Measurements from ENCODE around the gene ATXN7L3B.
"Not testable (repeated sequence)": the region's sequence is repeated elsewhere in the genome, so short reads cannot be mapped to it uniquely, and the experiment has no call there.

ATXN7L3B gene, protein sequence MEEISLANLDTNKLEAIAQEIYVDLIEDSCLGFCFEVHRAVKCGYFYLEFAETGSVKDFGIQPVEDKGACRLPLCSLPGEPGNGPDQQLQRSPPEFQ

DNA sequence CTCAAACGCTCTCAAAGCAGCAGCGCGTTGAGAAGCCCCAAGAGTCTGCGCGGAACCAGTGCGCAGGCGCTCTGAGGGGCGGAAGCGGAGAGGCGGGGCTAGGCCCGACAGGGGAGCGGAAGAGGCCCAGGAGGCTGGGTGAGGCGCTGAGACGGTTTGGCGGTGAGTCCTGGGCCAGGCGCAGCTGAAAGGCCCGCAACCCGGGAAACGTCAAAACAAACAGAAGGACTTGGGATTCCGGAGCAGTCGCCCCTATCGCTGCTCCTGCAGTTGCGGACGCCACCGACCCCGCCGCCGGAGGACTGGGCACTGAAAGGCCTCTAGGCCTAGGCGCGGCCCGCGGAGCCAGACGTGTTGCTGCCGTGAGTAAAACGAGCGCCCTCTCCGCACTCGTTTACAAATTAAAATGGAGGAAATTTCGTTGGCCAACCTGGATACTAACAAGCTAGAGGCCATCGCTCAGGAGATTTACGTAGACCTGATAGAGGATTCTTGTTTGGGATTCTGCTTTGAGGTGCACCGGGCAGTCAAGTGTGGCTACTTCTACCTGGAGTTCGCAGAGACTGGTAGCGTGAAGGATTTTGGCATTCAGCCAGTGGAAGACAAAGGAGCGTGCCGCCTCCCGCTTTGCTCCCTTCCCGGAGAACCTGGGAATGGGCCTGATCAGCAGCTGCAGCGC is at the start of gene ATXN7L3B:
Gene ATXN7L3B, plus strand, starts transcription at position 129 of the 679 bp plus-strand sequence. Its CDS starts 278 bp downstream, at position 407.
- DNase-seq = peak; percentile 93

DNA sequence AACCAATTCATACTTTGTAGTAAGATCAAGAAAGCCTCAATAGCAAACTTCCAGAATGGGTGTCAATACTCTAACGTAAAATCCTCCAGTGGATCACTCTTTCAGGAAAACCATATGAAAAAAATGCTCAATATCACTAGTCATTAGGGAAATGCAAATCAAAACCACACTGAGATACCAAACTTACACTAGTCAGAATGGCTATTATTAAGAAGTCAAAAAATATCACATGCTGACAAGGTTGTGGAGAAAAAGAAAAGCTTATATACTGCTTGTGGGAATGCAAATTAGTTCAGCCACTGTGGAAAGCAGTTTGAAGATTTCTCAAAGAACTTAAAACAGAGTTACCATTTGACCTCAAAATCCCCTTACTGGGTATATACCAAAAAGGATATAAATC is 49.5 kb upstream of the ATXN7L3B start:
- DNase-seq = no peak

DNA sequence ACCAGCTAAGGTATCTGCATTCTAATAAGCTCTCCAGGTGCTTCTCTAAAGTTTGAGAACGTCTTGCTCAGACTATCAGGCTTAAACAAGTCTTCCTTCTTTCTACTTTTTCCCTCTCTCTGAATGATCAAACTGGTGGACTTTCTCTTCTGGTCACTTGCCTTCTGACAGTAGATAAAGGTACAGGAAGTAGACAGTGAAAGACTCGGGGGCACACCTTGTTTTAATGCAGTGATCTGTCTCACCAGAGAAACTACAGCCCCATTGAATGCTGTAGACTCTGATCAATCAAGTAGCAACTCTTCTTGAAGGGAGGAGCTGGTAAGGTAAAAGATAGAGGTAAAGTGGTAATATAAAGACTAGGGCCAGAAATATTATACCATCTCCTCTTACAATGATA is 48.1 kb upstream of the ATXN7L3B start:
- DNase-seq = no peak

DNA sequence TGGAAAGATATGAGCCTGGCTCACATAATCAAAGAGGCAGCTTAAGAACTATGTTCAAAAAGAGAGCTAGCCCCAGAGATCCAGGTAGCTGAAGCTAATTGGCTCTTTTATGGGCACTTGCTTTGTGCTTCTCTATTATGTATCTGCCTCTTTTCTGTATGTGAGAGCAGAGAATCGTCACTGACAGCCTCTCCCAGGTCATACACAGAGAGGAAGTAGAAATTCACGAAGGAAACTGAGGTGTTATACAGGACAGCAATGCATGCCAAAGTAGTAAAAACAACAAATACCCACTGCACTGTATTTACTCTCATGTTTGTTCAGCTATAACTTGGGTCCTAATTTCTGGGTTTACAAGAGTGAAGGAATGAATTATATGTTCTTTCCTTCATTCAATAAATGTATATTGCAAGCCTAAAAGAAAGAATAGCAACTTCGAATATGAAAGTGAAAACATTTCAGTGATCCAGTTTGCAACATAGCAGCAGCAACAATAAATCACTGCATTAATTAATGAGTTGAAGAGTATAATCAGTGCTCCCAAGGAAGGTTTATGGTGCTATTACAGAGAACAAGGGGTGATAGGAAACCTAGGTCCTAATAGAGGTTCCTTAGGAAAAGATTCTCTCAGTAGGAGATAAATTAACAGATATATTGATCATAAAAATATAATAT is 47.1 kb upstream of the ATXN7L3B start:
- DNase-seq = no peak

DNA sequence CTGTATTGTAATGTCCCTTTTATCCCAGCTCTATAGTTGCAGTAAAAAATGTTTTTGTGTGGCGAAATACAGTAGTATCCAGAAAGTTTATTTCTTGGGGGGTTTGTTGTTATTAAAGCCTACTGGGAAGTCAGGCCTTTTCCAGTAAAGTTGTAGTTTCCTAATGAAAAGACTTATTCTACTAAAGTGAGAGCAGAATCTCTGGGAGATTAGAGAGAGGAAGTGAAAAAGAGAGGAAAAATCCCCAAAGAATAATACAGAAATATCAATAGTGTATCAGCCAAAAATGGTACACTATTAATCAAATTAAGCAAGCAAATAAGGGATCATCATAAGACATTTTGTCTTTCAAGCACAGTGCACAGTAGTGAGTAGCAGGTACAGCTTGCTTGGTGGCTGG is 46.3 kb upstream of the ATXN7L3B start:
- DNase-seq = no peak

DNA sequence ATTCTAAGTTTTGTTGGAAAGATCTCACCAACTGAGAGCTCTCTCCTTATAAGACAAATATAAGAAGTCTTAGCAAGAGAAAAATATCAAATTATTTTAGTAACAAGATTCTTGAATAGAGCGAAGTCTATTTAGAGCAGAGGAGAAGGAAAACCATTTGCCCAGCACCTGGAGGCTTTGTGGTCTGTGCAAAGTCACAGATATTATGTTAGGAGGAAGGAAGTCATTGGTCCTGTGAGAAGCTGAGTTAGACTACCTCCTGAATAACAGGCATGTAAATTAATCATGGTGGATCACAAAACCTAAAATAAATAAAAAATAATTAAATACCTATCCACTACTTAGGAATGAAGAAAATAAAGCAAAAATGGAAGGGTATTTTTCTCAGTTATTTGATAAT is 38.4 kb upstream of the ATXN7L3B start:
- DNase-seq = no peak

DNA sequence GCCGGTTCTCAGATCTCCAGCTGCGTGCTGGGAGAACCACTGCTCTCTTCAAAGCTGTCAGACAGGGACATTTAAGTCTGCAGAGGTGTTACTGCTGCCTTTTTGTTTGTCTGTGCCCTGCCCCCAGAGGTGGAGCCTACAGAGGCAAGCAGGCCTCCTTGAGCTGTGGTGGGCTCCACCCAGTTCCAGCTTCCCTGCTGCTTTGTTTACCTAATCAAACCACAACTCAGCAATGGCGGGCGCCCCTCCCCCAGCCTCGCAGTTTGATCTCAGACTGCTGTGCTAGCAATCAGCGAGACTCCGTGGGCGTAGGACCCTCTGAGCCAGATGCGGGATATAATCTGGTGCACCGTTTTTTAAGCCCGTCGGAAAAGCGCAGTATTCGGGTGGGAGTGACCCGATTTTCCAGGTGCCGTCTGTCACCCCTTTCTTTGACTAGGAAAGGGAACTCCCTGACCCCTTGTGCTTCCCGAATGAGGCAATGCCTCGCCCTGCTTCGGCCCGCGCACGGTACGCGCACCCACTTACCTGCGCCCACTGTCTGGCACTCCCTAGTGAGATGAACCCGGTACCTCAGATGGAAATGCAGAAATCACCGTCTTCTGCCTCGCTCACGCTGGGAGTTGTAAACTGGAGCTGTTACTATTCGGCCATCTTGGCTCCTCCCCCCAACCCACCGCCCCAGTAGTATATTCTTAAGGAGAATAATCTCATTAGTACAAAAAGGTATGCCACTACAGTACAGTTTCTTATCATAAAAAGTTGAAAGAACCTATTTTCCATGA is 28.6 kb upstream of the ATXN7L3B start:
- not testable (repeated sequence) for DNase-seq

DNA sequence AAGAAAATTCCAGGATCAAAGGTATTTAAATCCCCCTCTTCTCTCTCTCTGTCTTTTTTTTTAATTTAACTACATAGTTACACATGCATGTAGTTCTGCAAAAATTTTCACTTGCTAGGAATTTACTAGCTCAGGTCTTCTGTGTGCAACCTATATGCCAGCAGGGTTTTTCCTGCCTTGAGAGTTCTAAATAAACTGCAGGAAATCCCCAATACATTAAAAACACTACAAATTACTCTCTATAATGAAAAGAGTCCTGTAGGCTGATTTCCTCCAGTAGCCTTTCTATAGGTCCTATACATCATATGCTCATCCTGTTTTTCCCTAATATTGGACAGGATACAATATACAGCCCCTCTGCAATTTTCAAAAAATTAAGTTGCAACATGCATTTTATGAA is 27.7 kb upstream of the ATXN7L3B start:
- no peak for DNase-seq

DNA sequence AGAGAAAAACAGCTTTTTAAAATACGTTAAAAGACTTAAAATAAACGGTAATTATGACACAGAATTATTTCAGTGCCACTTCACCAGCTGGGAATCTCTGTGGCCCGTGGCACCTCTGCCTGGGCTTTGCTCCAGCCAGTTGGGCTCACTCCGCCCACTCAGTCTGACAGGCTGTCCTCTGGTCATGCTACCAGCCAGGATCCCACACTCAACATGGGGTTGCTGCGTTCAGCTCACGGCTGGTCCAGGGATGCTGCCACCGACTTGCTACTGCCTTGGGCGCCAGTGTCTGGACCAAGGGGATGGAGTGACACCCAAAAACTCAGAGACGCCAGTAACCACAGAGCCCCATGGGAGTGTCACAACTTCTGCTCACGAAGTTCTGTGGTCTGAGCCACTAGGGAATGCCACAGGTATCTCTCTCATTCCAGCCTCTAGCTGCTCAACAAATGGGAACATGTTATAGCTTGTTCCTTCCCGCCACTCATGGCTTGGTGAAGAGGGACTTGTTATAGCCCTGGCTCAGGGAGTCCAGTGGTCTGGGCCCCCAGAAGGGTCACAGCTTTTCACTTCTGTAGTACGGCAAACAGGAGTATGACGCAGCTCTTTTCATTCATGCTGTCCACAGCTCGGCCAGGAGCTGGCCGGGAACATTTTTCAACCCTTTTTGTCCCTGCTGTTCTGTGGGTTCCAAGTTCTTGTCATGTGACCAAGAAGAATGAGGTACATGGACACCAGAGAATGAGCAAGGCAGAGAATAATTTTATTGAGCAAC is 23.4 kb upstream of the ATXN7L3B start:
- no peak for DNase-seq

DNA sequence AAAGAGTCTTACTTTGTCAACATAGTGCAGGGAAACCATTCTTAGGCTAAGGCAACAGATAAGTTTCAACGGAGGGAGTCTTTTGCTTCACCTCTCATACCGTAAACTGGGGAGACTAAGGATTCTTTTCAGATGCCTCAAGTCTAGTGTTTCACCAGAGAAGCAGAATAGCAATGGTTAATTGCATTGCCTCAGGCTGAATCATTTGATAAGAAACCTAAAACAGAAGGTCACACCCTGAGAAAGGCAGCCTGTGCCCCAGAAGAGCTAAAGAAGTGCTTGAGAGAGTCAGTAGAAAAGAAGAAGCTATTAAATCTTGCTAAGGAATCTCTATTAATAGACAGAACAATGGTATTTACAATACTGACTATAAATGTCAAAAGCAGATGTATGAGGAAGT is 21.8 kb upstream of the ATXN7L3B start:
- no peak for DNase-seq

DNA sequence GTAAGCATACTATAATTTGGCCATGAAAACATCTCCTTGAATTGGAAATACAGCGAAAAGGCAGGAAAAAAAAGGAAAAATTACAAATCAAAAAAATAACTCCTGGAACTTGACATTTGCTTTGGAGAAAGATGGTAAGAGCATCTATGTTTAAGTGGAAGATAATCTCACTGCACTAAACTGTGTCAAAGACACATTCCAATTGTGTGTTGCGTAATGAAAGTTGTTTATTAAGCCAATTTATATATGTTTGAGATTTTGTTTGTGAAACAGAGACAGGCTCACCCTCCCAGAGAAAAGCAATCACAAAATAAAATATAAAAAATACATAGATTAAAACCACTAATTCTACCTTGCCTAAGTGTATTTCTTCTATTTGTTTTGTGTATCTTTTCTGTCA is 11.1 kb upstream of the ATXN7L3B start:
- no peak for DNase-seq

DNA sequence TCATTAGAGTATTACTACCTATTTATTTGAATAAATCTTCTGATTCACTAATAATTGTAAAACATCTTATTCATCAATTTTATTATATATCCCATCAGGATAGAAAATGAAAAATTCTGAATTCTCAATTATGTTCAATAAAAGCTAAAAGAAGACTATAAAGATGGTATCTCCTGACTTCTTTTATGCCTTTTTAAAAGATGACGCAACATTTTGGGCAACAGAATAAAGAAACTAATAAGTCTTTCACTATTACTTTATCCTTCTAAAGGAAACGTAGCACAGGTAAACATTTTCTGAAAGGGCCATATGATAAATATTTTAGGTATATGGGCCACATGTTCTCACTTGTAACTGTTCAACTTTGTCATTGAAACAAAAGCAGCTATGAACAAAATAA is 10.1 kb upstream of the ATXN7L3B start:
- DNase-seq = no peak

DNA sequence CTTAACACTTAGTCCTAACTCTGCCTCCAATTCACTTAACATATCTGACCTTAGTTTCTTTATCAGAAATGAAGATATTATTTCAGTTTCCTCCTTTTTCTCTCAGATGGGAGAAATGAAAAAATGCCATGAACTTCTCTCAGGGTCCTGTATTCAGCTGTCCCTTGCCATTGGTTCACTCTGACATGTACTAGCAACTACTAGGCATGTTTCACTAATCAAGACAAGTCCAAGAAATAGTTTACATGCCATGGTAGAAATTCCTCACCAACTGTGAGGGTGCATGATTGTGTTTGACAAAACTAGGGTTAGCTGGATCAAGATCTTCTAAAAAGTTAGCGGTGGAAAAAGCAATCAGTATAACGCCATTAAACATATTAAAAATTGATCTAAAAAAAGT is 7.0 kb upstream of the ATXN7L3B start:
- DNase-seq = no peak

DNA sequence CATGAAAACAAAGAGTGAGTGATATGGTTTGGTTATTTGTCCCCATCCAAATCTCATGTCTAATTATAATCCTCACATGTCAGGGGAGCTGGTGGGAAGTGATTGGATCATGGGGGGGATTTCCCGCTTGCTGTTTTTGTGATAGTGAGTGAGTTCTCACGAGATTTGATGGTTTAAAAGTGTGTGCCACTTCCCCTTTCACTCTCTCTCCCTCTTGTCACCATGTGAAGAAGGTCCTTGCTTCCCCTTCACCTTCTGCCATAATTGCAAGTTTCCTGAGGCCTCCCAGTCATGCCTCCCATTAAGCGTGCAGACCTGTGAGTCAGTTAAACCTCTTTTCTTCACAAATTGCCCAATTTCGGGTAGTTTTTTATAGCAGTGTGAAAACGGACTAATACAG is 2.1 kb upstream of the ATXN7L3B start:
- DNase-seq = no peak

DNA sequence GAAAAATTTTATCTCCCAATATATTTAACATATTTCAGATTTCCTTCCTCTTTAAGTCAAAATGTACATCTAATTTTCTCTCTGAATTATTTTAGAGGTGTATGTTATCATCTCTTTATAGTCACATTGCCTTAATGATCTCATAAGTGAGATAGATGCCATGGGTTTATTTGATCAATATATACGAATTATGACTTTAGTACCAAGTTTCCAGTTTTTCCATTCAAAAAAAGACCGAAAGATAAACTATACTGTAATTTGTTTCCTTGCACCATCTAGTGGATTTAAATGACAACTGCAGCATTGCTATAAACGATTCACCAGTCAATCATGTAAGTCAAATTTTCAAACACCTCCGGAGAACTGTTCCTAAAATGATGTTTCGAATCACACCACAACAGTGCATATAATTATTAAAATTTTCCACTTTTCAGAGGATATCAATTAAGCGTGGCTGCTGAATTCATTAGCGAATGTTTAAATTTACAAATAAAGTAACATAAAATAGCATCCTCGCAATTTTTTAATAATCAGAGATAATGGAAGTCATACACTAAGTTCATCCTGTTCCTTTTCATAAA is 419 bp upstream of the ATXN7L3B start:
- peak; percentile 93 for DNase-seq

DNA sequence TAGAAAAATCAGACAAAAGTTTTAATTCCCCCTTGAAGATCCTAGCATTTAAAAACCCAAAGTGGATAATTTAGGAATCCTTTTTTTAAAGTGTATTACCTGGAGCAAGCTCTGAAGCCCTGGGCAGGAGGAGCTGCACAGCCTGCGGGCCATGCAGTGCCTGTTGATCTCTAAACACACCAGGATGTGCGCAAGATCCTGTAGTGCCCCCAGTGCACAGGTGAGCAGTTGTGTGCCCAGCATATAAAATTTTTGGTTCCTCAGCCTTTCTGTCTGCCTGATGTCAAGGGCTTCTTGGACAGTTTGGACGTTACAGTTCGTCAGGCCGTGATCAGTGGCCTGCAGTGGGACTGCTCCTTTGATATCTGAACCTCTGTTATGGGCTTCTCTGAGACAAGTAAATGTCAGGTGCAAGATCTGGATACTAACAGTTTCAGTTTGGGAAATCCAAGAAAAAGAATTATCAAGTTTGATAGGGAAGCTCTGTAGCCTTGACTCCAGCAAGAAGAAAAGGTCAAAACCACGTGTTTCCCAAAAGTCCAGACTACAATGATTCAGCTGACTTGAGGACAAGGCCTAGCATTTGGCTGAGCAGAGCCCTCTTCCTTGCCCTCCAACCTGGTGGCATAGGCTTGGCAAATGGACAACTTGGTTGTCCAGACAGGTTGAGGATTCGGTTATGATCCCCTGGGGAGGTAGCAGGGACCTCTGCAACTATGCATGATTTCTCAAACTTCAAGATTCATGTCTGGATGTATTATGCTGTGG is 1.0 kb downstream of the ATXN7L3B start:
- no peak for DNase-seq

DNA sequence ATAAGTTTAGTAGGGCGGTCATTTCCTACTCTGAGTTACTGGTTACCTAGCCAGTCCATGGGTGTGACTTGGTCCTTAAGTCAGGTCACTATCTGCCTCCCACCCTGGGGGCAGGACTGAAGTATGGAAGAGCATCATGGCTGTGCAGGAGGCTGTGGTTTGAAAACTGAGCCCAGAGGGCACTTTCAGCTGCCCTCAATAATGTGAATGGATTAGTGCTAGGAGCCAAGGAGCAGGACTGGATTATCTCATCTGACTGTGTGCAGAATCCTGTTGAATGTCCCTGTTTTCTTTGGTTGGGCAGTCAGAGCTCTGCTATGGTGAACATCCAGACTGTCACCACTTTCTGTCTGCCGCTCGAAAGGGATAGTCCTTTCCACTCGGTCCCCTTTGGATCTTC is 1.6 kb downstream of the ATXN7L3B start:
- no peak for DNase-seq

DNA sequence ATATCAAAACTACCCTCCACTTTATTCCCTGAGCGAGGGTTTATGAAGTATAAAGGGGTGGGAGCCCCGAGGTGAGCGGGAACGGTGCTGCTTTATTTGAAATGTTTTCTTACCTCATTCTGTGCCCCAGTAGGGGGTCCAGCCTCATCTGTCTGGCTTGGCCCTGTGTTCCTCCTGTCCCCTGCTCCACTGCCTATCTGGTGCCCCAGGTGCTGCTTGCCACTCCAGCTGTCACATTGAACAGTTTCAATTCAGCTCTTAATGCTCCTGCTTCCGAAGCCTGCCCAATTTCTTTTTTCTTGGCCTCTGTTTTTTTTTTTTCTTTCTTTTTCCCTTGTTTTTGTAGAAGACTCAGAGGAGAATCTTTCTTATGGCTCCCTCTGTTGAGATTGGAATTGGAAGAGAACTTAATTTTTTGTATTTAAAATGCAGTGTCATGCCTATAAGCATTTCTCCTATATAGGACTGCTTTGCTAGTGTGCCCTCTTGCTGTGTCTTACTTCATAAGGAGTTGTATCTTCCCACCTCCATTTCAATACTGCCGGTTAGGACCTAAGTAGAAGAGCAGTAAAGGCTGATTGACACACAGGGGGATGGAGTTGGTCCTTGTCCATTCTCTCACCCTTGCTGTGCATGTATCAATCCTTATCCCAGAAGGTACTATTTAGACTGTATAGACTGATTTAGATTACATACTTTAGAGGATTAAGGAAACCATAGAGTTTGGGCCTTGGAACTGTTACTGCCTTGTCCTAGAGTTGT is 2.3 kb downstream of the ATXN7L3B start:
- no peak for DNase-seq

DNA sequence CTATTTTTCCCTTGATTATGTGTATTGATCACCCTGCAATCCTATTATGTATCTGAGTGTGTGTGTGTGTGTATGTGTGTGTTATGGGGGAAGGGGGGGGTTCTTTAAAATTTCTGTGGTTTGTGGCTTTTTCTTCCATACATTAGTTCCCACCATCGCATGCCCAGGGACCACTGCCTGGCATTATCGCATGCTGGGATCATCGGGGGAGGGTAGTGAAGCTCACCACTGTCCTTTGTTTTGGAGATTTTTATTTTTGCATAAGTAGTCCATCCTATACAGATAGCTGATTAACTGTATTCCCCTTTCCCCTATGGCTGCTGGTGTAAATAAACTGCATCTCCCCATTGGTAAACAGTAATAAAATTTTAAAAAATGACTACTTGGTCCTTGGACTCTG is 3.4 kb downstream of the ATXN7L3B start:
- DNase-seq = no peak

DNA sequence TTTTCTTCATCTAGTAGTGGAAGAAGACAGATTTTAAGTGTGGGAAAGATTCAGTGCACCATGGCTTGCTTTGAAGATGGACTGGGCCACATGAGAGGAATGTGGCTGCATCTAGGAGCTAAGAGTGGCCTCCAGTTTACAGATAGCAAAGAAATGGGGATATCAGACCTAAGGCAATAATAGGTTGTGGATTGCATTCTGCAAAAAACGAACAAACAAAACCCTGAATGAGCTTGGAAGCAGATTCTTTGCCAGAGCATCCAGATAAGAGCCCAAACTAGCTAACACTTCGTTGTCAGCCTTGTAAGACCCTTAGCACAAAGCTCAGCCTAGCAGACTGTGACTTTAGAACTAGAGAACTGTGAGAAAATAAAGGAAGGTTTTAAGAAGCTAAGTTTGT is 9.6 kb downstream of the ATXN7L3B start:
- no peak for DNase-seq

DNA sequence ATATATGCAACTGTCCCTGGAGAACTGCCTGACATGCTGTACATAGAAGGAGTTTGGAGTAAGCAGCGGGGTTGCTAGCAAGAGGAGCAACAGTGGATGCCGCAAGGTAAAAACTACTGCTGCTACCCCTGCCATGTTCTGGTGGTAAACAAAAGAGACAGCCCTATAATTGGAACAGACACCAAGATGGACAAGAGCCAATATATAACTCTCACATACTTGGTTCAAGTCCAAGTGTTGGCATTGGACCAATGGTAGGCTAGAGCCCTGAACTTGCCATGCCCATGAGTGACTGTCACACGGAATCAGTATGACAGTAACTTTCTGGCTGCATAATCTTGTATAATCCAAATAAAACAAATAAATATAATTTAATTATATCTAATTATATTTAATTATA is 13.7 kb downstream of the ATXN7L3B start:
- no peak for DNase-seq

Measured in NCI-H2227 treated with DMSO at 0.1 percent for 48 hours (cell line).